ENCODE measurements around the gene ATP10A. TPM values are rescaled to one million over a fixed set of nuclear protein-coding genes. Genes with fewer than 3 reads are reported as not detected.

ATP10A gene
- total and polyA plus RNA-seq, 2 donors from 2014 or later: 4.0 to 6.8 TPM

GRCh38 chr15:25719101-25719985 lies 143.8 kb downstream of the ATP10A start:
- Histone ChIP-seq H3K9me3 (ENCODE audit: control insufficient read depth in 2 of 3, insufficient read depth in 1 of 3, low read length in 3 of 3) (no peaks in the 10 kb centered on the region), H3K4me3 (ENCODE audit: low read length in 3 of 3) (no peak overlapping the region), H3K27me3 (ENCODE audit: control insufficient read depth, insufficient read depth, low read length) (no peaks in the 10 kb centered on the region), H3K36me3 (ENCODE audit: control insufficient read depth in 2 of 3, insufficient read depth in 3 of 3, low read length in 3 of 3) (no peaks in the 10 kb centered on the region), H3K27ac (ENCODE audit: low read depth in 2 of 2, low read length in 2 of 2) (no peak overlapping the region), H3K4me1 (ENCODE audit: control insufficient read depth in 2 of 3, insufficient read depth in 2 of 3, low read depth in 1 of 3, low read length in 3 of 3) (no peaks in the 10 kb centered on the region), H3K9ac (ENCODE audit: low read length in 3 of 3) (no peak overlapping the region)
- no peak for FAIRE-seq
- TF ChIP-seq, protein P1, sequence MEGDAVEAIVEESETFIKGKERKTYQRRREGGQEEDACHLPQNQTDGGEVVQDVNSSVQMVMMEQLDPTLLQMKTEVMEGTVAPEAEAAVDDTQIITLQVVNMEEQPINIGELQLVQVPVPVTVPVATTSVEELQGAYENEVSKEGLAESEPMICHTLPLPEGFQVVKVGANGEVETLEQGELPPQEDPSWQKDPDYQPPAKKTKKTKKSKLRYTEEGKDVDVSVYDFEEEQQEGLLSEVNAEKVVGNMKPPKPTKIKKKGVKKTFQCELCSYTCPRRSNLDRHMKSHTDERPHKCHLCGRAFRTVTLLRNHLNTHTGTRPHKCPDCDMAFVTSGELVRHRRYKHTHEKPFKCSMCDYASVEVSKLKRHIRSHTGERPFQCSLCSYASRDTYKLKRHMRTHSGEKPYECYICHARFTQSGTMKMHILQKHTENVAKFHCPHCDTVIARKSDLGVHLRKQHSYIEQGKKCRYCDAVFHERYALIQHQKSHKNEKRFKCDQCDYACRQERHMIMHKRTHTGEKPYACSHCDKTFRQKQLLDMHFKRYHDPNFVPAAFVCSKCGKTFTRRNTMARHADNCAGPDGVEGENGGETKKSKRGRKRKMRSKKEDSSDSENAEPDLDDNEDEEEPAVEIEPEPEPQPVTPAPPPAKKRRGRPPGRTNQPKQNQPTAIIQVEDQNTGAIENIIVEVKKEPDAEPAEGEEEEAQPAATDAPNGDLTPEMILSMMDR (IDR thresholded peaks at IDR 0.05; ENCODE audit: borderline replicate concordance, extremely low read depth, insufficient read depth): no peak
- DNase-seq: peak in 1 of 5 donors; percentile 27
- intact Hi-C loops (cut with DNase I): no loop called here

- no peak overlapping the region for H3K9ac ChIP-seq (ENCODE audit: low read length in 3 of 3)
- DNase-seq: no peak
- FAIRE-seq: no peak
- H3K27ac ChIP-seq (ENCODE audit: low read depth in 2 of 2, low read length in 2 of 2): no peak overlapping the region
- no peak overlapping the region for H3K4me3 ChIP-seq (ENCODE audit: low read length in 3 of 3)
- H3K27me3 ChIP-seq (ENCODE audit: control insufficient read depth, insufficient read depth, low read length): no peaks in the 10 kb centered on the region
- intact Hi-C loops (cut with DNase I): no loop called here
- TF ChIP-seq, protein P1 (IDR thresholded peaks at IDR 0.05; ENCODE audit: borderline replicate concordance, extremely low read depth, insufficient read depth): no peak
- no peaks in the 10 kb centered on the region for H3K36me3 ChIP-seq (ENCODE audit: control insufficient read depth in 2 of 3, insufficient read depth in 3 of 3, low read length in 3 of 3)
- no peaks in the 10 kb centered on the region for H3K4me1 ChIP-seq (ENCODE audit: control insufficient read depth in 2 of 3, insufficient read depth in 2 of 3, low read depth in 1 of 3, low read length in 3 of 3)
- no peaks in the 10 kb centered on the region for H3K9me3 ChIP-seq (ENCODE audit: control insufficient read depth in 2 of 3, insufficient read depth in 1 of 3, low read length in 3 of 3)
Measured at GRCh38 chr15:25718597-25718996, 144.5 kb downstream of the ATP10A start.

DNA sequence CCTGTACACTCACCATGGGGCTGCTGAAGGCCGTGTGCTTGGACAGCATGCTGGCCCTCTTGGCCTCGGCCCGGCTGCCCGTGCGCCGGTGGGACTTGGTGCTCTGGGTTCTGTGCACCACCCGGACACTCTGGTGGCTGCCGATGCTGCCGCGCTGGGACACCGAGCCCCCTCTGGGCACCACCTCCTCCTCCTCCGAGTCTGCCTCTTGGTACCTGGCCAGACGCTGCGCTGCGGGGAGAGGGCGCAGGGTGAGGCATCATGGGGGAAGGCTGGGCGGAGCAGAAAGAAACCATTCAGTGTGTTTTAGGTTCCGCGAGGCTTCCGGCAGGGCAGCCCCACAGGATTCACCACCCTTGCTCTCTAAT lies 145.0 kb downstream of the ATP10A start:
- H3K4me3 ChIP-seq (ENCODE audit: low read length in 3 of 3): no peak overlapping the region
- FAIRE-seq (no peak), DNase-seq (peak in 1 of 5 donors; percentile 33)
- intact Hi-C loops (cut with DNase I): no loop called here
- TF ChIP-seq, protein P1 (IDR thresholded peaks at IDR 0.05; ENCODE audit: borderline replicate concordance, extremely low read depth, insufficient read depth): no peak
- H3K9me3 ChIP-seq (ENCODE audit: control insufficient read depth in 2 of 3, insufficient read depth in 1 of 3, low read length in 3 of 3): no peaks in the 10 kb centered on the region
- no peaks in the 10 kb centered on the region for H3K4me1 ChIP-seq (ENCODE audit: control insufficient read depth in 2 of 3, insufficient read depth in 2 of 3, low read depth in 1 of 3, low read length in 3 of 3)
- no peak overlapping the region for H3K27ac ChIP-seq (ENCODE audit: low read depth in 2 of 2, low read length in 2 of 2)
- no peaks in the 10 kb centered on the region for H3K36me3 ChIP-seq (ENCODE audit: control insufficient read depth in 2 of 3, insufficient read depth in 3 of 3, low read length in 3 of 3)
- H3K9ac ChIP-seq (ENCODE audit: low read length in 3 of 3): no peak overlapping the region
- no peaks in the 10 kb centered on the region for H3K27me3 ChIP-seq (ENCODE audit: control insufficient read depth, insufficient read depth, low read length)
